Caco-2 (cell line): Measurements from ENCODE around the gene CTNND2. TPM values are rescaled to one million over a fixed set of nuclear protein-coding genes. Genes with fewer than 3 reads are reported as not detected.

Experiments used
- BruUV-seq: library from RNA; stranded (reverse); fragments of 400-500 nt; replicated peaks from 2 replicates; lab custom pipeline; 2021; lab: Mats Ljungman, UMichigan
- CTCF ChIA-PET: fragments of 300-600 bp; sonication (Branson Sonifier 250); formaldehyde crosslinking; loops from one replicate; lab custom pipeline; 2022; ENCODE audit warnings: antibody characterized with exemption; lab: Charles Lee
- POLR2A ChIA-PET: fragments of 300-600 bp; sonication (Branson Sonifier 250); formaldehyde crosslinking; loops from one replicate; lab custom pipeline; 2022; ENCODE audit warnings: antibody characterized with exemption; lab: Charles Lee
- DNase-seq, 2 experiments: peaks; one replicate each; pipeline versions ENCODE4 v3.0.0 to v3.0.0-alpha.2; 2020 to 2022
- H3K27me3 ChIP-seq: replicated peaks from 2 replicates; pipeline ENCODE4 v1.6.0; 2011; ENCODE audit warnings: low read length; ENCODE audit not compliant: control insufficient read depth, insufficient read depth
- H3K36me3 ChIP-seq: 2 replicates; pipeline ENCODE4 v1.5.1; 2011; ENCODE audit warnings: low read length; ENCODE audit not compliant: control insufficient read depth, insufficient read depth
- H3K4me1 ChIP-seq: fragments of 250-450 bp; sonication (Bioruptor Pico); 2 replicates; pipeline ENCODE4 v1.5.1; 2020; ENCODE audit warnings: mild to moderate bottlenecking
- H3K4me3 ChIP-seq: 2 replicates; pipeline ENCODE4 v1.5.1; 2011; ENCODE audit warnings: low read depth, mild to moderate bottlenecking, control low read depth, low read length
- H3K9me3 ChIP-seq: fragments of 250-450 bp; sonication (Bioruptor Pico); 2 replicates; pipeline ENCODE4 v1.5.1; 2020; ENCODE audit warnings: mild to moderate bottlenecking, moderate library complexity
- H3K27ac Mint-ChIP-seq: one replicate; pipeline ENCODE4 v1.8.0; 2022; ENCODE audit warnings: mixed read lengths; ENCODE audit not compliant: unreplicated experiment
- H3K27me3 Mint-ChIP-seq: one replicate; pipeline ENCODE4 v1.8.0; 2022; ENCODE audit warnings: mixed read lengths; ENCODE audit not compliant: insufficient read depth, unreplicated experiment
- H3K36me3 Mint-ChIP-seq: one replicate; pipeline ENCODE4 v1.8.0; 2022; ENCODE audit warnings: mild to moderate bottlenecking, mixed read lengths; ENCODE audit not compliant: insufficient read depth, unreplicated experiment
- H3K4me1 Mint-ChIP-seq: one replicate; pipeline ENCODE4 v1.8.0; 2022; ENCODE audit warnings: low read depth, mixed read lengths; ENCODE audit not compliant: unreplicated experiment
- H3K4me3 Mint-ChIP-seq: one replicate; pipeline ENCODE4 v1.8.0; 2022; ENCODE audit warnings: mild to moderate bottlenecking, moderate library complexity, mixed read lengths; ENCODE audit not compliant: unreplicated experiment
- H3K9me3 Mint-ChIP-seq: one replicate; pipeline ENCODE4 v1.8.0; 2022; ENCODE audit warnings: mixed read lengths; ENCODE audit not compliant: unreplicated experiment
- CTCF ChIP-seq, 2 experiments: fragments of 200-600 bp in 1 of 2; IDR thresholded peaks; 1 replicate in 1 of 2; 2 replicates in 1 of 2; pipeline versions ENCODE4 v1.5.1 to v1.8.0; 2011 to 2022; ENCODE audit warnings: antibody characterized with exemption in 1 of 2, control low read depth in 1 of 2, inconsistent platforms in 1 of 2, low read depth in 1 of 2, low read length in 1 of 2, mild to moderate bottlenecking in 1 of 2, moderate library complexity in 1 of 2; ENCODE audit not compliant: insufficient read depth in 1 of 2, severe bottlenecking in 1 of 2, unreplicated experiment in 1 of 2
- intact Hi-C: fragments of 100-400 bp; cut with micrococcal nuclease; formaldehyde crosslinking; loops from one replicate; pipeline ENCODE4 v1.10.0; 2022; ENCODE audit not compliant: unreplicated experiment
- total RNA-seq: library from RNA; stranded (reverse); gene quantifications from 2 replicates; pipeline ENCODE4 v1.2.3, GENCODE V29; 2022

CTNND2 gene
- total RNA-seq, 1 experiment from 2014 or later: 0.32 TPM

GRCh38 chr5:11045411-11045810, 858.8 kb downstream of the CTNND2 start:
- H3K36me3 Mint-ChIP-seq: peaks cover 5% of the 10 kb centered on the region
- no peaks in the 10 kb centered on the region for H3K27me3 ChIP-seq
- no peak for DNase-seq
- H3K36me3 ChIP-seq: no peaks in the 10 kb centered on the region
- H3K9me3 ChIP-seq: no peaks in the 10 kb centered on the region
- H3K9me3 Mint-ChIP-seq: no peaks in the 10 kb centered on the region
- ChIA-PET POLR2A (no interaction called here), CTCF (no interaction called here)
- BruUV-seq: no TSS peak
- no peak overlapping the region for H3K4me3 ChIP-seq
- no peak overlapping the region for H3K4me3 Mint-ChIP-seq
- 0 out of 2 replicates have a peak, but pooled peaks cover 3% of the 10 kb centered on the region for H3K4me1 ChIP-seq
- TF ChIP-seq CTCF (IDR thresholded peaks at IDR 0.05; ENCODE audit: insufficient read depth in 1 of 2, low read depth in 1 of 2, low read length in 1 of 2, severe bottlenecking in 1 of 2, unreplicated experiment in 1 of 2): no peak
- H3K27me3 Mint-ChIP-seq: no peaks in the 10 kb centered on the region
- H3K27ac Mint-ChIP-seq: no peak overlapping the region
- intact Hi-C loops: loop anchor here (5.0 kb wide), 1 partner anchor 178 kb away; no protein-coding TSS in a partner anchor
- peaks cover 6% of the 10 kb centered on the region for H3K4me1 Mint-ChIP-seq

- Mint-ChIP-seq H3K36me3 (peaks cover 5% of the 10 kb centered on the region), H3K4me1 (peaks cover 6% of the 10 kb centered on the region), H3K27me3 (no peaks in the 10 kb centered on the region), H3K27ac (no peak overlapping the region), H3K4me3 (no peak overlapping the region), H3K9me3 (no peaks in the 10 kb centered on the region)
- CTCF ChIA-PET: no interaction called here
- no peak for DNase-seq
- POLR2A ChIA-PET: interaction anchor here (0.7 kb wide), 1 partner anchor 16 kb away, joined by 3 read pairs; no protein-coding TSS in a partner anchor
- no peak for TF ChIP-seq CTCF (IDR thresholded peaks at IDR 0.05; ENCODE audit: insufficient read depth in 1 of 2, low read depth in 1 of 2, low read length in 1 of 2, severe bottlenecking in 1 of 2, unreplicated experiment in 1 of 2)
- Histone ChIP-seq H3K4me3 (no peak overlapping the region), H3K4me1 (0 out of 2 replicates have a peak, but pooled peaks cover 3% of the 10 kb centered on the region), H3K36me3 (no peaks in the 10 kb centered on the region), H3K27me3 (no peaks in the 10 kb centered on the region), H3K9me3 (no peaks in the 10 kb centered on the region)
- BruUV-seq: no TSS peak
- intact Hi-C loops: no loop called here
Measured at GRCh38 chr5:11044581-11044980, 859.7 kb downstream of the CTNND2 start.

- Mint-ChIP-seq H3K4me3 (no peak overlapping the region), H3K27me3 (peaks cover 4% of the 10 kb centered on the region), H3K36me3 (peaks cover 5% of the 10 kb centered on the region), H3K4me1 (peaks cover 6% of the 10 kb centered on the region), H3K27ac (no peak overlapping the region), H3K9me3 (no peaks in the 10 kb centered on the region)
- no peaks in the 10 kb centered on the region for H3K9me3 ChIP-seq
- no peaks in the 10 kb centered on the region for H3K36me3 ChIP-seq
- no peaks in the 10 kb centered on the region for H3K27me3 ChIP-seq
- H3K4me1 ChIP-seq: 0 out of 2 replicates have a peak, but pooled peaks cover 3% of the 10 kb centered on the region
- TF ChIP-seq CTCF (IDR thresholded peaks at IDR 0.05; ENCODE audit: insufficient read depth in 1 of 2, low read depth in 1 of 2, low read length in 1 of 2, severe bottlenecking in 1 of 2, unreplicated experiment in 1 of 2): no peak
- POLR2A ChIA-PET: no interaction called here
- no peak for DNase-seq
- CTCF ChIA-PET: no interaction called here
- no TSS peak for BruUV-seq
- no peak overlapping the region for H3K4me3 ChIP-seq
- intact Hi-C loops: no loop called here
Measured at GRCh38 chr5:11043881-11044280, 860.4 kb downstream of the CTNND2 start.
